ENCODE results near the gene HIVEP2.

The HIVEP2 gene

DNA sequence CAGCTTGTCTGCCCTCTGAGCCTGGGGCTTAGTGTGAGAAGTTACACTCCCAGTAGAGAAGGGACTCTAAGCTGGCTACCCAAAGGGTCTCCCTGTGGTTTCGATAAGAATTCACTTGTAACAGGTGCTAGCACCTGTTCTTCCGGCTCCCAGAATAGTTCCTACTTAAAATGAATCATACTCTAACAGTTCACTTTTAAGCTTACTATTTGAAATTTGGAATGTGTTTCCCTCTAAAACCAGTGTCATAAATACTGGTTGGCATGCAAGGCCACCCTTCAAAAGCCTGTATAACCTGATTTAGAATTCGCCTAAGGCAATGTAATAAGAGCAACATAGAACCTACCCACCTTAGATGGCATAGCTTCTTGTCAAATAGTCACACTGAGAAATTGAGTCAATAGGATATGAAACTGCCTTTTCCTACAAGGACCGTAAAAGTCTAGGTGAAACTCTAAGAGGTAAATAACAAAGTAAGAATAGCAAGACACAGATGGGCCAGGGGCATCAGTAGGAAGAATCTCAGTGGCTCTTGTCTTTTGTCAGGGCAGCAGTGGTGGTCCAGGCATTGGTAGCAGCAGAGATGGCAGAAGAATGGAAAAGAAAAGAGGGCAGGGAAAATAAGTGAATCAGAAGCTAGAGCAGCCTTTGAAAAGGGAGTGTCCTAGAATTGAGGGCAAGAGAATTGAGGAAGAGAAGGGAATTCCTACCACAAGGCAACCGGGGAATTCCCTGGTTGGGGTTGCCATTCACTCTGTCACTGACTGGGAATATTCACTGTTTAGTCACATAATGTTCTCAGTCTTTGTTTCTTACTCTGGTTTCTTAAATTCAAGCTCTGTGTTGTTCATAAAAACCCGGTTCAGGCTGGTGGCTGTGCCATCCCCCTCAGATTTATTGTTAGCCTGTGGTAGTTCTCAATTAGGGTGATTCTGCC is 91.5 kb downstream of the HIVEP2 start:
- Histone ChIP-seq H3K79me2 (ENCODE audit: control insufficient read depth, insufficient read depth, low read length, unreplicated experiment) (peaks cover 52% of the 10 kb centered on the region), H3K27ac (ENCODE audit: low read depth, low read length) (peak overlapping the region; percentile 58; the same call in 1 of the 2 replicates), H2AFZ (ENCODE audit: low read length, unreplicated experiment) (no peak overlapping the region), H3K4me3 (ENCODE audit: low read depth, low read length) (no peak overlapping the region), H3K4me1 (ENCODE audit: control insufficient read depth, insufficient read depth, low read length, unreplicated experiment) (peaks cover 55% of the 10 kb centered on the region), H3K27me3 (ENCODE audit: insufficient read depth, low read length) (no peaks in the 10 kb centered on the region), H3K36me3 (ENCODE audit: insufficient read depth, low read length) (no peaks in the 10 kb centered on the region)

DNA sequence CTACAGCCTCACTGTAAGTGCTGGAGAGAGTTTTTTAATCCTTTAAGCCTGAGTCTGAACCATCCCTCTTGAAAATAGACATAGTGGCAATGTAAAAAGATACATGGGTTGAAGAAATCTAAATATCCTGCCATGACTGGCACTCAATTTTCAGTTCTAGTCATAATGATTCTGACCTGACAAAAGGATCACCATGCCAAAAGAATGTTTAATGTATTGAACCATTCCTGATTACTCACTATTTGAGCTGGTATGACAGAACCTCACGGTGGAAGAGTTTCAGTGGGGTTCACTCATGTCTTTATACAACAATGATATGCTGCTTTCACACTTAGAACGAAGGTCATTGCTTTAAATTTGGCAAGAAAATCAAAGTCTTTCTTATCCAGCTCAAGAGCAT is 93.4 kb downstream of the HIVEP2 start:
- no peaks in the 10 kb centered on the region for H3K27me3 ChIP-seq (ENCODE audit: insufficient read depth, low read length)
- peak overlapping the region; percentile 67 for H3K27ac ChIP-seq (ENCODE audit: low read depth, low read length)
- H3K4me3 ChIP-seq (ENCODE audit: low read depth, low read length) = peak overlapping the region; percentile 41; the same call in 1 of the 2 replicates
- H3K4me1 ChIP-seq (ENCODE audit: control insufficient read depth, insufficient read depth, low read length, unreplicated experiment) = peaks cover 74% of the 10 kb centered on the region
- H3K36me3 ChIP-seq (ENCODE audit: insufficient read depth, low read length) = no peaks in the 10 kb centered on the region
- peaks cover 53% of the 10 kb centered on the region for H3K79me2 ChIP-seq (ENCODE audit: control insufficient read depth, insufficient read depth, low read length, unreplicated experiment)
- no peak overlapping the region for H2AFZ ChIP-seq (ENCODE audit: low read length, unreplicated experiment)

DNA sequence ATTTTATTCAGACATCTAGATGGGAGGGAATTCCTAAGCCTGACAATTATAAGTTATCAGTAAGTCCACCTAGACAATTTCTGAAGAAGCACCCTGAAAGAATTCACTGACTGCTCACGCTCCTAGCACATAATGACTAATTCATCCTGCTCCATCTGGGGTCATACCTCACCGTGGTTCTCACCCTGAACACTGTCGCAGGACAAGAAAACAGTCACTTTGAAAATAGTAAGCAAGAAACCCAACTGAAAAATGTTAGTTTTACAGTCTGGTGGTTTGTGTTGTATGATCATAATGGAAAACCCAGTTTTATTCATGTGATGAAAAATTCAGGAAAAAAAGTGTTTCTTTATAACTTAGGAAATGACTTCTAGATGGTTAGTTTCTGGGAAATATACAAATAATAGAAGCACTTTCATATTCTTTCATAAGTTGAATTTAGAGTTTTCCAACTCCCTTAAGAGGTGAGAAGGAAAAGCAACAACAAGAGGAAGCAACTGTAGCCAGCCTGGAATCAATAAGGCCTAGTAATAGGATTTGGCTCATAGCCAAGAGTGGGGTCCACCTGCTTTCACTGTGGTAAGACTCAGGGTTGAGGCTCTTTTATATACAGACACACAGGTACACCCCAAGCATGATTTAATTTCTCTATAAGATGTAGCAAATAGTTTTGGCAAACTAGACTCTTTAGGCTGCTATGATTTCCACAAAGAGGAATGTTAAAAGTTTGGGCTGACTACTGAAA is 94.1 kb downstream of the HIVEP2 start:
- H3K79me2 ChIP-seq (ENCODE audit: control insufficient read depth, insufficient read depth, low read length, unreplicated experiment) = peaks cover 47% of the 10 kb centered on the region
- H3K4me1 ChIP-seq (ENCODE audit: control insufficient read depth, insufficient read depth, low read length, unreplicated experiment) = peaks cover 82% of the 10 kb centered on the region
- no peaks in the 10 kb centered on the region for H3K36me3 ChIP-seq (ENCODE audit: insufficient read depth, low read length)

DNA sequence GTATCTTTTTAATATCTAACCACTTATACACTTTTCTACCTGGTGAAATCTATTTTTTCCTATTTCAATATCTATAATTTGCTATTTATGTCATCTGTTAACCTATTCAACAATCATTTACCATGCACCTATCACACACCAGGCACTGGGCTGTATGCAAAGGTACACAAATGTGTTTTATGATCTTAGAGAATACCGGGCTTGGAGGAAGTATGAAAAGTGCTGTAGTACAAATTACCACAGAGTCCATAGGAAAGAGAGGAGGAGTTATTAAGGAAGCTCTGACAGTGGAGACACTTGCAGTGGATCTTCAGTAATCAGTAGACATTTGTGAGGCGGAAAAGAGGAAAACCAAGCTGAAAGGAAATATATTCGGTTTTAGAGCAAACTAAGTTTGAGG is 96.0 kb downstream of the HIVEP2 start:
- Histone ChIP-seq H3K27ac (ENCODE audit: low read depth, low read length) (no peak overlapping the region), H3K4me1 (ENCODE audit: control insufficient read depth, insufficient read depth, low read length, unreplicated experiment) (peaks cover 88% of the 10 kb centered on the region), H2AFZ (ENCODE audit: low read length, unreplicated experiment) (no peak overlapping the region), H3K79me2 (ENCODE audit: control insufficient read depth, insufficient read depth, low read length, unreplicated experiment) (peaks cover 51% of the 10 kb centered on the region), H3K27me3 (ENCODE audit: insufficient read depth, low read length) (no peaks in the 10 kb centered on the region), H3K36me3 (ENCODE audit: insufficient read depth, low read length) (no peaks in the 10 kb centered on the region), H3K4me3 (ENCODE audit: low read depth, low read length) (no peak overlapping the region)

More for the DNA sequence above, 94.1 kb downstream of the HIVEP2 start:
- H3K4me3 ChIP-seq (ENCODE audit: low read depth, low read length) = peak overlapping the region; percentile 41; the same call in 1 of the 2 replicates
- no peaks in the 10 kb centered on the region for H3K27me3 ChIP-seq (ENCODE audit: insufficient read depth, low read length)
- H3K27ac ChIP-seq (ENCODE audit: low read depth, low read length) = peak overlapping the region; percentile 67
- H2AFZ ChIP-seq (ENCODE audit: low read length, unreplicated experiment) = peak overlapping the region; percentile 48

DNA sequence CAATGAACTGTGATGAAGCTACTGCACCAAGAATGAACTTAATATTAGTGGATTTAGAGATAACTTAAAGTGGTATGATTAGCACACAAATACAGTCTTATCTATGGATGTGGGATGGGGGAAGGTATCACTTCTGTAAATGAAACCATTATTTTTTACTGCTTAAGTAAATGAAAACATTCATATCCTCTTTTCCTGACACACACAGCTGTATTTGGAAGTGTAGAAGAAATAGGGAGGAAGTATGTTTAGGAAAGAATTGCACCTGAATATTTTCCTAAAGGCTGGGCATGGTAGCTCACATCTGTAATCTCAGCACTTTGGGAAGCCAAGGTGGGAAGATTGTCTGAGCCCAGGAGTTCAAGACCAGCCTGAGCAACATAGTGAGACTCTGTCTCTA is 96.8 kb downstream of the HIVEP2 start:
- peaks cover 88% of the 10 kb centered on the region for H3K4me1 ChIP-seq (ENCODE audit: control insufficient read depth, insufficient read depth, low read length, unreplicated experiment)
- peak overlapping the region; percentile 97 for H3K27ac ChIP-seq (ENCODE audit: low read depth, low read length)
- no peaks in the 10 kb centered on the region for H3K36me3 ChIP-seq (ENCODE audit: insufficient read depth, low read length)
- peaks cover 55% of the 10 kb centered on the region for H3K79me2 ChIP-seq (ENCODE audit: control insufficient read depth, insufficient read depth, low read length, unreplicated experiment)
- H3K4me3 ChIP-seq (ENCODE audit: low read depth, low read length) = peak overlapping the region; percentile 64; the same call in 1 of the 2 replicates
- H3K27me3 ChIP-seq (ENCODE audit: insufficient read depth, low read length) = no peaks in the 10 kb centered on the region
- H2AFZ ChIP-seq (ENCODE audit: low read length, unreplicated experiment) = peak overlapping the region; percentile 10

DNA sequence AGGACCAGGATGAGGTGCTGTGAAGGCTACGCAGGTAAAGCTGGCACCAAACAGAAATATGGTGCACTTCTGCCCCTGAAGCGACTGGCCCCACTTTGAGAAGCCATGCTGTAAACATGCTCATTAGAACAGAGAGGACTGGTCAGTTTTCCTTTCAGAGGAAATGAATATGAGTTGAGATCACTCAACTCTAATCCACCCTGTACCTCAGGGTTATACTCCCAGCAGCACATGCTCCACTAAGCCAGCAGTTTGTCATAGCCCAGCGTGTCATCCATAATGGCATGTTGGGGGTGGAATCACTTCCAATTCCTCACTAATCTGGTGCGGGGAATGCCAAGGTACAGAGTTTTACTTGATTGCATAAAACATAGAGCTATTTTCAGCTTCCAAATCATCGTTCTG is 98.1 kb downstream of the HIVEP2 start:
- Histone ChIP-seq H3K36me3 (ENCODE audit: insufficient read depth, low read length) (no peaks in the 10 kb centered on the region), H3K27ac (ENCODE audit: low read depth, low read length) (peak overlapping the region; percentile 97), H3K27me3 (ENCODE audit: insufficient read depth, low read length) (no peaks in the 10 kb centered on the region), H3K79me2 (ENCODE audit: control insufficient read depth, insufficient read depth, low read length, unreplicated experiment) (peaks cover 60% of the 10 kb centered on the region), H3K4me3 (ENCODE audit: low read depth, low read length) (peak overlapping the region; percentile 64), H2AFZ (ENCODE audit: low read length, unreplicated experiment) (peak overlapping the region; percentile 26), H3K4me1 (ENCODE audit: control insufficient read depth, insufficient read depth, low read length, unreplicated experiment) (peaks cover 93% of the 10 kb centered on the region)

DNA sequence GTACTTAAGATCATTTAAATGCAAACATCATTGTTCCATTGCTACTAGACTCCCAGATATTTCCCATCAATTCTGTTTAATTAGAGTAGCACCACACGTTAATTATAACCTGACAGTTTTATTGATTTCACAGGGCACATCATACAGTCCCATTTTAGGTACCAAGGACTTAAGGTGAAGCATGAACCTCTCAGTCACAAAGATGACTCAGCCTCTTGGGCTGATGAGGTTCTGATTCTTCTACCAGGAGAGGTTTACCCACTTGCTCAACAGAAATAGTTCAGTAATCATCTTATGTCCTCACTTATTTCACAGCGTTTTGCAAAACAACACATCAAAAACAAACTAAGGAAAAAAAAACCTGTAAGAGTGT is 98.5 kb downstream of the HIVEP2 start:
- H2AFZ ChIP-seq (ENCODE audit: low read length, unreplicated experiment) = no peak overlapping the region
- no peaks in the 10 kb centered on the region for H3K27me3 ChIP-seq (ENCODE audit: insufficient read depth, low read length)
- peaks cover 58% of the 10 kb centered on the region for H3K79me2 ChIP-seq (ENCODE audit: control insufficient read depth, insufficient read depth, low read length, unreplicated experiment)
- H3K4me3 ChIP-seq (ENCODE audit: low read depth, low read length) = peak overlapping the region; percentile 64
- peaks cover 93% of the 10 kb centered on the region for H3K4me1 ChIP-seq (ENCODE audit: control insufficient read depth, insufficient read depth, low read length, unreplicated experiment)
- no peaks in the 10 kb centered on the region for H3K36me3 ChIP-seq (ENCODE audit: insufficient read depth, low read length)
- peak overlapping the region; percentile 97 for H3K27ac ChIP-seq (ENCODE audit: low read depth, low read length)

DNA sequence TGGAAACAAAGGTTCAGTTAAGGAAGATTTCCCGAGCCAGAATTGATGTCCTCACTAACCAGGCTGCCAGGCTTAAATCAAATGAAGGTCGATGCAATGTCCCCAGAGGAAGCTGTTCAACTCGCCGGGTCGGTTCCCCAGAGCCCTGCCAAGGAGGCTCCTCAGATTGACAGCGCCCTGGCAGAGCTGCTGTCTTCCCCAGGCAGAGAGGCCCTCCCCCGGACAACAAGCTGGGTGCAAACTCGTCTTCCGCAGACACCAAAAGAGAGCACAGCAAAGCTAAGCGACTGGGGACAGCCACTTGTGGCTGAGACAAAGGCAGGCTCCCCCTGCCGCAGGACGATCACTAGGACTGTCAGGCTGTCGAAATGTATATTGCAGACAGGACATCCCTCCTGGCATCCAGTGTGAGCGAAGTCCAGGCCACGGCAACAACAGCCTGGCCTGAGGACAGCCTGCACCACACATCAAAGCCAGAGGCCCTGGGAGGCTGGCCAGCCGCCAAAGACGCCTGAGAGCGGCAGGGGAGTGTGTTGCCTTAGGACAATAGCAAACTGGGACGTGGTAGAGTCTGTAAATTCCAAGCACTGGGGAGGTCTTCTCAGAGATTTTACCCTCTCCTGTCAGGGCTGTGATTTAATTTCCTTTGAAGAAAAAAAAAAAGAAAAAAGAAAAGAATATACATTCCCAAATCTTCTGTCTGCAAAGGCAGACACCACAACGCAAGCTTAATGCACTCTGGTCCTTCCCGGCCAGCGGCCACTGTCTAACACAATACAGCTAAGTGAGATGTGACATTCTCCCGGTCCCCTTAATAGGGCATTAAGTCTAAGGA is 99.1 kb downstream of the HIVEP2 start:
- Histone ChIP-seq H3K27ac (ENCODE audit: low read depth, low read length) (peak overlapping the region; percentile 97), H3K36me3 (ENCODE audit: insufficient read depth, low read length) (no peaks in the 10 kb centered on the region), H3K4me3 (ENCODE audit: low read depth, low read length) (peak overlapping the region; percentile 64), H3K79me2 (ENCODE audit: control insufficient read depth, insufficient read depth, low read length, unreplicated experiment) (peaks cover 55% of the 10 kb centered on the region), H3K27me3 (ENCODE audit: insufficient read depth, low read length) (no peaks in the 10 kb centered on the region), H3K4me1 (ENCODE audit: control insufficient read depth, insufficient read depth, low read length, unreplicated experiment) (peaks cover 91% of the 10 kb centered on the region), H2AFZ (ENCODE audit: low read length, unreplicated experiment) (peak overlapping the region; percentile 32)

DNA sequence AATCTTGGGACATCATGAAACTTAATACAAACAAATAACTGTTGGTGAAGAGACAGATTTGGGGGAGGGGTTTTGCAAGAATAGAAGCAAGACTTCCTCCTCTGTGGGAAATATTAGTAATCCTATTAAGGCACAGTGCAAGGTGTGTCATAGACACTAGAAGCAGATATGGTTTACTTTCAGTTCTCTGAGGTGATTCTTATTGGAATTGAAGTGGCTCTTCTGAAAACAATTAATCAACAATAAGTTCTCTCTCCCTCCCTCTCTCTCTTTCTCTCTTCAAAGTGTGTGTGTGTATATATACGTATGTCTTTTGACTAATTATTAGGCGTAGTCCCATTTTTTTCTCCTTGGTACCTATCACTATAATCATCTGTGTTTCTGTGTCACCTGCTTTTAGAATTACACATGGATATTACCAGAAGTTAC is 99.8 kb downstream of the HIVEP2 start:
- H2AFZ ChIP-seq (ENCODE audit: low read length, unreplicated experiment) = no peak overlapping the region
- peak overlapping the region; percentile 64 for H3K4me3 ChIP-seq (ENCODE audit: low read depth, low read length)
- peaks cover 48% of the 10 kb centered on the region for H3K79me2 ChIP-seq (ENCODE audit: control insufficient read depth, insufficient read depth, low read length, unreplicated experiment)
- peak overlapping the region; percentile 97 for H3K27ac ChIP-seq (ENCODE audit: low read depth, low read length)
- peaks cover 85% of the 10 kb centered on the region for H3K4me1 ChIP-seq (ENCODE audit: control insufficient read depth, insufficient read depth, low read length, unreplicated experiment)
- H3K36me3 ChIP-seq (ENCODE audit: insufficient read depth, low read length) = no peaks in the 10 kb centered on the region
- H3K27me3 ChIP-seq (ENCODE audit: insufficient read depth, low read length) = no peaks in the 10 kb centered on the region
